ENCODE data around the gene TSHZ3. TPM values are rescaled to one million over a fixed set of nuclear protein-coding genes. Genes with fewer than 3 reads are reported as not detected.

The TSHZ3 gene, protein sequence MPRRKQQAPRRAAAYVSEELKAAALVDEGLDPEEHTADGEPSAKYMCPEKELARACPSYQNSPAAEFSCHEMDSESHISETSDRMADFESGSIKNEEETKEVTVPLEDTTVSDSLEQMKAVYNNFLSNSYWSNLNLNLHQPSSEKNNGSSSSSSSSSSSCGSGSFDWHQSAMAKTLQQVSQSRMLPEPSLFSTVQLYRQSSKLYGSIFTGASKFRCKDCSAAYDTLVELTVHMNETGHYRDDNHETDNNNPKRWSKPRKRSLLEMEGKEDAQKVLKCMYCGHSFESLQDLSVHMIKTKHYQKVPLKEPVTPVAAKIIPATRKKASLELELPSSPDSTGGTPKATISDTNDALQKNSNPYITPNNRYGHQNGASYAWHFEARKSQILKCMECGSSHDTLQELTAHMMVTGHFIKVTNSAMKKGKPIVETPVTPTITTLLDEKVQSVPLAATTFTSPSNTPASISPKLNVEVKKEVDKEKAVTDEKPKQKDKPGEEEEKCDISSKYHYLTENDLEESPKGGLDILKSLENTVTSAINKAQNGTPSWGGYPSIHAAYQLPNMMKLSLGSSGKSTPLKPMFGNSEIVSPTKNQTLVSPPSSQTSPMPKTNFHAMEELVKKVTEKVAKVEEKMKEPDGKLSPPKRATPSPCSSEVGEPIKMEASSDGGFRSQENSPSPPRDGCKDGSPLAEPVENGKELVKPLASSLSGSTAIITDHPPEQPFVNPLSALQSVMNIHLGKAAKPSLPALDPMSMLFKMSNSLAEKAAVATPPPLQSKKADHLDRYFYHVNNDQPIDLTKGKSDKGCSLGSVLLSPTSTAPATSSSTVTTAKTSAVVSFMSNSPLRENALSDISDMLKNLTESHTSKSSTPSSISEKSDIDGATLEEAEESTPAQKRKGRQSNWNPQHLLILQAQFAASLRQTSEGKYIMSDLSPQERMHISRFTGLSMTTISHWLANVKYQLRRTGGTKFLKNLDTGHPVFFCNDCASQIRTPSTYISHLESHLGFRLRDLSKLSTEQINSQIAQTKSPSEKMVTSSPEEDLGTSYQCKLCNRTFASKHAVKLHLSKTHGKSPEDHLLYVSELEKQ
- total RNA-seq = 1.0 and 6.2 TPM in 2 replicates

DNA sequence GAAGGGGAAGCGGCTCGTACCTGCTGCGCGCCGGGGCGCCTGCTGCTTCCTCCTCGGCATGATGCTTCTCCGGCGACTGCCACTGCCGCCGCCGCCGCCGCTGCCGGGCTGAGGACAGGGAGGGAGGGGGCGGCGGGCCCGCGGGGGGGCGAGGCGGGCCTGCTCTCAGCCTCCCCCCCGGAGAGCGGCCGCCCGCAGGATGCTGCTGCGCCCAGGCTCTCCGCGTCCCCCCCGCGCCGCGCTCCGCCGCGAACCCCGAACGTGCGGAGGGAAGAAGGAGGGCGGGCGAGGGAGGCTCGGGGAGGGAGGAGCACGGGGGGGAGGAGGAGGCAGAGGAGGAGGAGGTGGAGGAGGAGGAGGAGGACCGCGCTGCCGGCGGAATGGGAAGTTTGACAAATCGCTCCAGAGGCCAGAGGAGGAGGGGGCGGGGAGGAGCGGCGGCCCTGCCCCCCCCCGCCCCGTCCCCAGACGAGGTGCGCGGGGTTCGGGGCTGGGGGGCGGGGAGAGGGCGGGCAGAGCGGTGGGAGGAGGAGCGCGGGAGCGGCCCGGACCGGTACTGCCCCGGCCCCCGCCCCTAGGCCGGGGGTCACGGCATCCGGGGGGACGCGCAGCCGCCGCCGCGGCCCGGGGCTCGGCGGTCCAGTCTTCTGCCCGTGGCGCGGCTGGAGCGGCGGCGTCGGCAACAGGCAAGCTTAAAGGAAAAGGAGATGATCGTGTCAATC, at the start of gene TSHZ3:
TSS of gene TSHZ3 (minus strand) at position 277 of the 722 bp plus-strand sequence. CDS start at position 60, 217 bp downstream.

